Sigmoid colon (tissue), 4 donors: ENCODE data around the gene GRIK4.

Experiments used
- EP300 ChIP-seq, 4 donors: sonication (generic); formaldehyde crosslinking; IDR thresholded peaks; one replicate each; pipeline ENCODE4 v1.6.1; 2017; ENCODE audit warnings: antibody characterized with exemption in 4 of 4
- POLR2A ChIP-seq, 2 donors: fragments of 450-650 bp; IDR thresholded peaks; one replicate each; pipeline ENCODE4 v1.6.1; 2016; ENCODE audit warnings: antibody characterized with exemption in 2 of 2, mild to moderate bottlenecking in 2 of 2, moderate library complexity in 2 of 2
- POLR2AphosphoS5 ChIP-seq, 4 donors: sonication (generic); formaldehyde crosslinking; IDR thresholded peaks; one replicate each; pipeline ENCODE4 v1.6.1; 2017; ENCODE audit warnings: antibody characterized with exemption in 4 of 4
- TF ChIP-seq, protein P1 (sequence below), 4 experiments: fragments of 450-650 bp in 3 of 4; fragments of 200-600 bp in 1 of 4; IDR thresholded peaks; one replicate each; pipeline ENCODE4 v1.5.1; 2016 to 2019; ENCODE audit warnings: antibody characterized with exemption in 4 of 4, mild to moderate bottlenecking in 3 of 4, moderate library complexity in 2 of 4

DNA sequence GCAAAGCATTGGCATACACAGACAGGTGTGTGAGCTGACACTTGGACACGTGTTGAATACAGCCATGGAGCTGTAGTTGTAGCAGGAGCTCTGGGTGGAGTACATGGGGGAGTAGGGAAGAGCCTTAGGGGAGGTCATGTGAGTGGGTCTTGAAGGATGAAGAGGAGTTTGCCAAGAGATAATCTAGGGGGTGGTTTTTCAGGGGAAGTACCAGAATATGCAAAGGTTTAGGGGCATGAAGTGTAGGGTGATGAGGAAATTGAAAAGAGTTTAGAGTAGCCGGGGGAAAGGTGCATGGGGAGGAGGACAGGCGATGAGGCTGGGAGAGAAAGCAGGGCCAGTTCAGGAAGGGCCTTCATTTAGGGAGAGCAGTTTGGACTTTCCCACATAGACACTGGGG, 74.5 kb downstream of the GRIK4 start:
- TF ChIP-seq, protein P1, sequence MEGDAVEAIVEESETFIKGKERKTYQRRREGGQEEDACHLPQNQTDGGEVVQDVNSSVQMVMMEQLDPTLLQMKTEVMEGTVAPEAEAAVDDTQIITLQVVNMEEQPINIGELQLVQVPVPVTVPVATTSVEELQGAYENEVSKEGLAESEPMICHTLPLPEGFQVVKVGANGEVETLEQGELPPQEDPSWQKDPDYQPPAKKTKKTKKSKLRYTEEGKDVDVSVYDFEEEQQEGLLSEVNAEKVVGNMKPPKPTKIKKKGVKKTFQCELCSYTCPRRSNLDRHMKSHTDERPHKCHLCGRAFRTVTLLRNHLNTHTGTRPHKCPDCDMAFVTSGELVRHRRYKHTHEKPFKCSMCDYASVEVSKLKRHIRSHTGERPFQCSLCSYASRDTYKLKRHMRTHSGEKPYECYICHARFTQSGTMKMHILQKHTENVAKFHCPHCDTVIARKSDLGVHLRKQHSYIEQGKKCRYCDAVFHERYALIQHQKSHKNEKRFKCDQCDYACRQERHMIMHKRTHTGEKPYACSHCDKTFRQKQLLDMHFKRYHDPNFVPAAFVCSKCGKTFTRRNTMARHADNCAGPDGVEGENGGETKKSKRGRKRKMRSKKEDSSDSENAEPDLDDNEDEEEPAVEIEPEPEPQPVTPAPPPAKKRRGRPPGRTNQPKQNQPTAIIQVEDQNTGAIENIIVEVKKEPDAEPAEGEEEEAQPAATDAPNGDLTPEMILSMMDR (IDR thresholded peaks at IDR 0.05): no peak
- TF ChIP-seq POLR2AphosphoS5 (IDR thresholded peaks at IDR 0.05) (no peak), EP300 (IDR thresholded peaks at IDR 0.05) (no peak), POLR2A (IDR thresholded peaks at IDR 0.05) (no peak)
